Stimulated activated CD4-positive, alpha-beta T cell treated with anti-CD3 and anti-CD28 coated beads, Interleukin-2, amount 100 ng/mL, for 4 hours (primary cell): ENCODE measurements around the gene HMX1.

ENCODE experiments used
- DNase-seq: peaks from one replicate; pipeline ENCODE4 v3.0.0-alpha.2; 2020; ENCODE audit warnings: low read depth

The HMX1 gene

DNA sequence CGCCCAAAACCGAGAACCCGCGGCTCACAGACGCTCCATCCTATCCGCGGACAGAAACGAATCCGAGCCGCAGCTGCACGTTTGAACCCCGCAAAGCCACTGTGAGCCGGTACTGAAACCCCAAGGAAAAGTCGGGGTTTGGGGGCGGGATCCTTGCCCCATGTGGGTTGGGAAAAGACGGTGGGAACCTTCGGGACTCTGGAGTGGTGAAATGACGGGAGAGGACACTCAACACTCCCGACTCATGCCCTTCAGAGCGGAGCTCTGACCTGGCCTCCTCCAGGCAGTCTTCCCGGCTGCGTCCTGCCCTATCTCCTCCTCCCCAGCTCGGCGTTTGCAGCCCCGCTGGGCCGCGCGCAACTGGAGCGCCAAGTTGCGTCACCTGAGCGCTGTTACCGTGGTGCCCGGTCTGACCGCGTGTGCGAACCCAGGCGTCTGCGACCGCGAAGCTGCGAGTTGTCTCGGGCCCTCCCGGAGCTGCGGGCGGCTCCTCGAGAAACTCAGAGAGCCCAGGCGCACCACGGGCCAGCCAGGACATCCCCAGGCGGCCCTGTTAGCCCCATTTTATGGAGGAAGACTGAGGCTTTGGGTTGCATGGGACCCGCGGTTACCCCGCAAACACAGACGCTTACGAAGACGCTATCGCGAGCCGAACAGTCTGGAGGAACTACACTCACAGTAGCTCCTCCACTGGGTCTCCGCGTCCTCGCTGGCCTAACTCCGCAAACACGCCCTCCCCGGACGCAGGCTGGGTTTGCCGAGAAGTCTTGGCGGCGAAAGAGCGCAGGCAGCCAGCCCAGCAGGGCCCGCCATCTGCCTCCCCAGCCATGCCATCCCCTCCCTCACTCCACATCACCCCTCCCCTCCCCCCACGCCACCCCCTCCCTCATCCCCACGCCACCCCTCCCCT lies 20.3 kb upstream of the HMX1 start:
- DNase-seq, result no peak

DNA sequence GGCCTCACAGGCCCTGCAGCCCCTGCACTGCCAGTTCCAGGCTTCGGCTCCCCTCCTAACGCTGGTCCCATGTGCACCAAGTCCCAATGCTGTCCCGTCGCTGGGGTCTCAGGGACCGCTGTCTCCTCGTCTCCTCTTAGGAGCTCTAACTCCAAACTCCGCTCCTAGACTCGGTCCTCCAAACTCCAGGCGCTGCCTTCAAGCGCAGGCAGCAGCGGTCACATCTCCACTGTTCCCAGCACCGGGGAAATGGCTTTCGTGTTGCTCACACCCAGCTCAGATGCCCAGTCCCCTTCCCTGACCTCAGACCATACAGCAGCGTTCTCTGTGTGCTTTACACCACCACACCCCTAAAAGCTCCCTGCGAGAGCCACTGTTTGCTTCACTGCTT lies 19.6 kb upstream of the HMX1 start:
- no peak for DNase-seq

- no peak for DNase-seq
These were observed 17.2 kb upstream of the HMX1 start for GRCh38 chr4:8888856-8889255.

DNA sequence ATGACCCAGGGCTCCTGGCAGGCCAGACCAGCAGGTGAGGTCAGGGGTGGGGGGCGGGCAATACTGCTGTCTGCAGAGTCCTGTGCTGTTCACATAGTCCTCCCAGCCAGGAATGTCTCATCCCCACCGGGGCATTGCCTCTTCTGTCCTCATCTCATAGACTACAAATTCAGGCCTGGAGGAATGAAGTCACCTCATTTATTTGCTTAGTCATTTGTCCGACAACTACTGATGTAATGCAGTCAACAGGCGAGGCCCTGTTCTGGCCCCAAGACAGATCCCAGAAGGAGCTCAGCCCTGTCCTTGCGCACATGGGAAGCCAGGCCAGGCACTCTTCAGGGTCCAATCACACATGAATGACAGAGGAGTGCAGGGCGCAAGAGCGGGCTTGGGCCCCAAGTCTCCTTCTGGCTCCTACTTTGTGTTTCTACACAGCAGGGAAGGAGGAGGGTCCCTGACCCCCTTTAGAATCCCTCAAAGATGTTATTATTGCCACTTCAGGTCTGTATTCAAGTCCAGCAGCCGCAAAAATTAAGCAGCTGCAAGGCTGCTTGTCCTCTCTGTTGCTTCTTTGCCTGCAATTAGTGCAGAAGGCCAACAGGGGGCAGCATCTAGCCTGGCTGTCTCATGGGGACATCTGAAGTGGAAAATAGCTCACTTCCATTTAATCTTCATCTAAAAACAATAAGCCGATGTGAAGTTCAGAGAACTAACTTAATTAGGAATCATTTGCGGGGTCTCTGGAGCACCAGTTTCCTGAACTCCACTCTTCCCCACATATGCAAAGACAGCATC lies 15.2 kb upstream of the HMX1 start:
- DNase-seq, result no peak

DNA sequence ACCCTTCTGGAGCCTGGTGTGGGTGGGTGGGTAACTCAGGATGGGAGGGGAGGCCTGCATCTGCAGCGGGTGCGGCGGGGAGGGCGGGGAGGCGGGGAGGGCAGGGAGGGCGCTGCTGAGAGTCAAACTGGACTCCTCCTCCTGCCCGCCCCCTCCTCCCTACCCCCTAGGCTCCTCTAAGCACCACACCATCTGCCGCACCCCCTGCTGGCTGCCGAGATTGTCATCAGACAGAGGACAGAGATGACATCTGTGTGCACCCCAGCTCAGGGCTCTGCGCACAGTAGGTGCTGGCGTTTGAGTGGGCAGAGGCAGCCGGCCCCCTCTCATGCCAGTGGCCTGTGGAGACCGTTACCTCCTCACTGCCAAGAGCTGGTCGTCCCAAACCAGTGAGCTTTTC lies 10.6 kb upstream of the HMX1 start:
- no peak for DNase-seq

GRCh38 chr4:8880851-8881250 lies 9.2 kb upstream of the HMX1 start:
- no peak for DNase-seq

DNA sequence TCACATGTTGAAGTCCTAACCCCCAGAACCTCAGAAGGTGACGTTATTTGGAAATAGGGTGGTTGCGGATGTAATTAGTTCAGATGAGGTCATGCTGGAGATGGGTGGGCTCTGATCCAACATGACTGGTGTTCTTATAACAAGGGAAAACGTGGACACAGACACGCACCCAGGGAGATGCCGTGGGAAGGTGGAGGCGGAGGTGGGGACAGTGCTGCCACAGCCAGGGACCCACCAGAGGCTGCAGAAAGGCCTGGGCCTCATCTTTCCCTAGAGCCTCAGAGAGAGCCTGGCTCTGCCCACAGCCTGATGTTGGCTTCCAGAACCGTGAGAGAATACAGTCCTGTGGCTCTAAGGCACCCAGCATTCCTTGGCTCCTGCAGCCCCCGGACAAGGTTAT lies 7.9 kb upstream of the HMX1 start:
- no peak for DNase-seq

DNA sequence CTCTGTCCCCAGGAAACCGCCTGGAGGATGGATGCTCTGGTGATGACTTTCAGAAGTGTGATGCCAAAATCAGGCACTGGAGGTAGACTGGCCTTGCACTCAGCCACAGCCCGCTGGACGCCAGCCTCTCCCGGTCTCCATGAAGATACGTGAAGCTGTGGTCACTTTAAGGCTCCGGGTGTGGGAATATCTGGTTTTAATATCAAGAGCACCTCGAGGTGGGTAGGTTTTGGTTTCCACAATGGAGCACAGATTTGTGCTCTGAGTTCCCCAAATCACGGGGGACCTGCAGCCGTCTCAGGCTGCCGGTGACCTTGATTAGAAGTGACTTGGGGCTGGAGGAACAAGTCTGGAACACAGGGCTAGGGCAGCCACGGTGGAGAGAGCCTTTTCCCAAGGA lies 6.8 kb upstream of the HMX1 start:
- no peak for DNase-seq

DNA sequence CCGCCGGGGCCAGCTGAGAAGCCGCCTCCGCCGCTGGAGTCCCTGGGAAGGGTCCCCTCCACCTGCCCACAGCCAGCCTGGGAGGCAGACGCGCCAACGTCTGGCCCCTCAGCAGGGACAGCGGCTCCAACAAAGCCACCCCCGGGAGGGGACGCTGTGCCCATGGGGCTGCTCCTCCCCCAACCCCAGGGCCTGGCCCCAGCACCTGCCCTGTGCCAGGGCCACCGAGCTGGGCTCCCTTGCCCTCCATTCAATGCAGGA lies 6.1 kb upstream of the HMX1 start:
- DNase-seq, result no peak

- DNase-seq, result no peak
These were observed 5.5 kb upstream of the HMX1 start for GRCh38 chr4:8876982-8877779.

DNA sequence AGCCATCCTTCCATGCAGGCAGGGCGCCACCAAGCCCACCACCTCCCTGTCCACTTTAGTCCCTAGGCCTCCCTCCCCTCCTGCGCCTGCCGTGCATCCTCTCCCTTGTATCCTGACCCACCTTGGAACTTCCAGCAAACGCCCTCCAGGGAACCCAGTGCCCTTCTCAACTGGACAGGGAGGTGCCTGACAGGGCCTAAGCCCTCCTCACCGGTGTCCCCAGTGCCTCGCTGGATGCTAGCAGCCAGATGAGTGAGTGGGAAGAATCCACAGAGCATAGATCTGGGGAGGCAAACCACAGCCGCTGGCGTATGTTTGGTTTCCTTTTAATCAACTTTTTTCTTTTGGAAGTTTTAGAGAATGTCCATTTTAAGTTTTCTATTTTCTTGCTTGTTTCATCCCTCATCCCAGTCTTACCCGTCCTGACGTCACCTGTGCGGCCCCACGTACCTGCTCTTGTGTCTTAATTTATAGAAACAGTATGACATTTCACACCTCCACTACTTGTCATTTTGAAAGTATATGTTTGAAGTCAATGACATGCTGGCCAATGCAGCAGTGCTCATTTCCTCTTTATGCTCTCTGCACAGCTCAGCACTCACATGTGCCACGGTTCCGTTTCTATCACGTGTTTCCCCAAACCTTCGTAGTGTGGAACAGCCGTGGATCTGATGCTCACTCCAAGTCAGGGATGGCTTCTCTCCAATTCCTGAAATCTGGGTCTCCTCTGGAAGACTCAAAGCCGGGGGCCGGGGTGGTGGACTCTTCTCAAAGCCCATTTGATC lies 3.4 kb upstream of the HMX1 start:
- DNase-seq, result no peak

GRCh38 chr4:8874003-8874895 lies 2.6 kb upstream of the HMX1 start:
- no peak for DNase-seq

GRCh38 chr4:8872402-8873291 lies 1.0 kb upstream of the HMX1 start:
- DNase-seq, result no peak

- DNase-seq, result no peak
These were observed 807 bp downstream of the HMX1 start for GRCh38 chr4:8870647-8871416.

GRCh38 chr4:8869898-8870646 lies 1.6 kb downstream of the HMX1 start:
- no peak for DNase-seq

- no peak for DNase-seq
These were observed 2.4 kb downstream of the HMX1 start for GRCh38 chr4:8869002-8869897.

DNA sequence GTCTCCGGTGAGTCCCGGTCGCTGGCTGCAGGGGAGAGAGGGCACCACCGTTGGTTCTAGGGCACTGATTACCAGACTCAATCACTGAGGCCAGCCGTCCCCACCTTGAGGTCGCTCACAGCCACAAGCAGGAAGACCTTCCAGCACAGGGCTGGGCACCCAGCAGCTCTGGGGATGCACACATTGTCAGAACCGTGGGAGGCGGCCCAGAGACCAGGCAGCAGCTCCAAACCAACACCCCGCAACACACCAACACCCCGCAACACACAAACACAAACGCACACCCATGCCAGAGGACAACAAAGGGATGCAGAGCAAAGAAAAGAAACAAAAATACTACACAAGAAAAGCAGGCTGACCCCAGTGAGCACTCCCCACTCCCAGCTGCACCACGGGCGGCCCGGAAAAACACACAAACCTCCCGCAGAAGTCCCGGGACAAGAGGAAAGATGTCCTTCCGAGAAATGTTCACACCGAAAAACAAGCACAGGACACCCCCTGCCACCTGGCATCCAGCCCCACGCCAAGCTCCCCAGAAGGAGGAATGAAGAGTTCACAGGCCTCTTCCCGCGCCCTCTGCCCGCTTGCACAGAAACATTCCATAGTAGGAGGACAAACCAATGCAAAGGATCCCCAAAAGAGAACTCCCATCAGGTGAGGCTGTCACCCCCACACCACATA lies 3.2 kb downstream of the HMX1 start:
- DNase-seq, result no peak
